Parathyroid adenoma (tissue), 2 donors: ENCODE data around the gene TLE3.

Experiments used
- H2AFZ ChIP-seq: fragments of 300-600 bp; sonication (generic); one replicate; pipeline ENCODE4 v1.7.0; 2017; ENCODE audit warnings: antibody characterized with exemption, mild to moderate bottlenecking
- H3K27ac ChIP-seq: fragments of 300-600 bp; sonication (generic); one replicate; pipeline ENCODE4 v1.7.0; 2017
- H3K27me3 ChIP-seq: fragments of 300-600 bp; sonication (generic); one replicate; pipeline ENCODE4 v1.7.0; 2017; ENCODE audit warnings: low read length; ENCODE audit not compliant: control insufficient read depth, insufficient read depth
- H3K36me3 ChIP-seq: fragments of 300-600 bp; sonication (generic); one replicate; pipeline ENCODE4 v1.7.0; 2017; ENCODE audit warnings: low read length; ENCODE audit not compliant: control insufficient read depth, insufficient read depth
- H3K4me1 ChIP-seq: fragments of 300-600 bp; sonication (generic); one replicate; pipeline ENCODE4 v1.7.0; 2017; ENCODE audit warnings: control low read depth
- H3K4me2 ChIP-seq: fragments of 300-600 bp; sonication (generic); one replicate; pipeline ENCODE4 v1.7.0; 2017; ENCODE audit warnings: low read length
- H3K4me3 ChIP-seq: fragments of 300-600 bp; sonication (generic); one replicate; pipeline ENCODE4 v1.7.0; 2017; ENCODE audit warnings: low read depth, low read length
- H3K79me2 ChIP-seq: fragments of 300-600 bp; sonication (generic); one replicate; pipeline ENCODE4 v1.7.0; 2017; ENCODE audit warnings: control low read depth
- H3K9ac ChIP-seq: fragments of 300-600 bp; sonication (generic); one replicate; pipeline ENCODE4 v1.7.0; 2017; ENCODE audit warnings: mild to moderate bottlenecking
- H3K9me3 ChIP-seq: fragments of 300-600 bp; sonication (generic); one replicate; pipeline ENCODE4 v1.7.0; 2017; ENCODE audit warnings: low read length; ENCODE audit not compliant: control insufficient read depth
- CTCF ChIP-seq: fragments of 300-600 bp; sonication (generic); IDR thresholded peaks from one replicate; pipeline ENCODE4 v1.7.0; 2017; ENCODE audit warnings: antibody characterized with exemption, mild to moderate bottlenecking
- donor health status: primary hyperparathyroidism.

TLE3 gene

GRCh38 chr15:70077188-70078147 is 20.2 kb downstream of the TLE3 start:
- Histone ChIP-seq H2AFZ (no peak overlapping the region), H3K36me3 (no peaks in the 10 kb centered on the region), H3K4me1 (no peaks in the 10 kb centered on the region), H3K4me2 (no peak overlapping the region), H3K27me3 (no peaks in the 10 kb centered on the region), H3K79me2 (no peaks in the 10 kb centered on the region), H3K4me3 (no peak overlapping the region), H3K9me3 (no peaks in the 10 kb centered on the region), H3K27ac (no peak overlapping the region), H3K9ac (no peak overlapping the region)
- no peak for TF ChIP-seq CTCF

- no peak for TF ChIP-seq CTCF
- no peak overlapping the region for H3K4me3 ChIP-seq
- H2AFZ ChIP-seq: no peak overlapping the region
- no peaks in the 10 kb centered on the region for H3K36me3 ChIP-seq
- H3K27ac ChIP-seq: no peak overlapping the region
- no peaks in the 10 kb centered on the region for H3K27me3 ChIP-seq
- H3K4me1 ChIP-seq: no peaks in the 10 kb centered on the region
- H3K9me3 ChIP-seq: no peaks in the 10 kb centered on the region
- no peak overlapping the region for H3K4me2 ChIP-seq
- H3K79me2 ChIP-seq: no peaks in the 10 kb centered on the region
- H3K9ac ChIP-seq: no peak overlapping the region
Observed at GRCh38 chr15:70074380-70074779, 23.3 kb downstream of the TLE3 start.

GRCh38 chr15:70072479-70072878 is 25.2 kb downstream of the TLE3 start:
- Histone ChIP-seq H3K79me2 (no peaks in the 10 kb centered on the region), H3K4me1 (no peaks in the 10 kb centered on the region), H3K27me3 (no peaks in the 10 kb centered on the region), H3K27ac (no peak overlapping the region), H3K9me3 (no peaks in the 10 kb centered on the region), H2AFZ (no peak overlapping the region), H3K36me3 (no peaks in the 10 kb centered on the region), H3K4me2 (no peak overlapping the region), H3K4me3 (no peak overlapping the region), H3K9ac (no peak overlapping the region)
- no peak for TF ChIP-seq CTCF

GRCh38 chr15:70071799-70072198 is 25.9 kb downstream of the TLE3 start:
- H3K4me2 ChIP-seq: no peak overlapping the region
- no peaks in the 10 kb centered on the region for H3K27me3 ChIP-seq
- H3K79me2 ChIP-seq: no peaks in the 10 kb centered on the region
- no peak overlapping the region for H3K4me3 ChIP-seq
- no peaks in the 10 kb centered on the region for H3K9me3 ChIP-seq
- no peak overlapping the region for H3K27ac ChIP-seq
- H3K9ac ChIP-seq: no peak overlapping the region
- H3K36me3 ChIP-seq: no peaks in the 10 kb centered on the region
- H3K4me1 ChIP-seq: no peaks in the 10 kb centered on the region
- no peak for TF ChIP-seq CTCF
- no peak overlapping the region for H2AFZ ChIP-seq

- no peaks in the 10 kb centered on the region for H3K4me1 ChIP-seq
- no peak overlapping the region for H3K9ac ChIP-seq
- no peak for TF ChIP-seq CTCF
- no peak overlapping the region for H2AFZ ChIP-seq
- H3K9me3 ChIP-seq: no peaks in the 10 kb centered on the region
- H3K79me2 ChIP-seq: no peaks in the 10 kb centered on the region
- no peak overlapping the region for H3K4me3 ChIP-seq
- no peaks in the 10 kb centered on the region for H3K36me3 ChIP-seq
- H3K27me3 ChIP-seq: no peaks in the 10 kb centered on the region
- H3K27ac ChIP-seq: no peak overlapping the region
- no peak overlapping the region for H3K4me2 ChIP-seq
Observed at GRCh38 chr15:70069716-70070115, 28.0 kb downstream of the TLE3 start.
